ENCODE results near the gene ANK3.

- no peak for TF ChIP-seq GATA2 (IDR thresholded peaks at IDR 0.05; ENCODE audit: low read depth, low read length)
- no peak for TF ChIP-seq GATA3 (IDR thresholded peaks at IDR 0.05; ENCODE audit: low read depth, low read length)
Measured at GRCh38 chr10:60110739-60111138, 278.9 kb downstream of the ANK3 start.
